GM18873 (cell line): ENCODE measurements around the gene KHK.
"Not testable (repeated sequence)": the region's sequence is repeated elsewhere in the genome, so short reads cannot be mapped to it uniquely, and the experiment has no call there.

Source experiments
- ATAC-seq: cut with Tn5 transposase; IDR thresholded peaks from one replicate; pipeline ENCODE4 v1.9.1; 2021; ENCODE audit warnings: mild to moderate bottlenecking, moderate library complexity, moderate number of reproducible peaks; ENCODE audit not compliant: unreplicated experiment, low FRiP score

Gene KHK

GRCh38 chr2:27095427-27095744 is 8.8 kb downstream of the KHK start:
- no peak for ATAC-seq

GRCh38 chr2:27095745-27096651 is 9.4 kb downstream of the KHK start:
- no peak for ATAC-seq

GRCh38 chr2:27096748-27097297 is 10.3 kb downstream of the KHK start:
- ATAC-seq = no peak

- ATAC-seq = no peak
These were observed 10.8 kb downstream of the KHK start for GRCh38 chr2:27097341-27097740.

GRCh38 chr2:27099334-27099955 is 12.9 kb downstream of the KHK start:
- no peak for ATAC-seq

- ATAC-seq = no peak
These were observed 13.5 kb downstream of the KHK start for GRCh38 chr2:27100036-27100435.

GRCh38 chr2:27102329-27102728 is 15.8 kb downstream of the KHK start:
- ATAC-seq = no peak

GRCh38 chr2:27105981-27106380 is 19.4 kb downstream of the KHK start:
- no peak for ATAC-seq

GRCh38 chr2:27108221-27108620 is 21.6 kb downstream of the KHK start:
- no peak for ATAC-seq

- ATAC-seq = no peak
These were observed 22.5 kb downstream of the KHK start for GRCh38 chr2:27109083-27109482.

- not testable (repeated sequence) for ATAC-seq
These were observed 24.2 kb downstream of the KHK start for GRCh38 chr2:27110603-27111352.

GRCh38 chr2:27111392-27112078 is 25.0 kb downstream of the KHK start:
- ATAC-seq = not testable (repeated sequence)

- no peak for ATAC-seq
These were observed 28.9 kb downstream of the KHK start for GRCh38 chr2:27115519-27115918.

- ATAC-seq = no peak
These were observed 31.5 kb downstream of the KHK start for GRCh38 chr2:27117995-27118524.

GRCh38 chr2:27118525-27119329 is 32.2 kb downstream of the KHK start, which contains the start of gene CGREF1:
TSS of gene CGREF1 (minus strand) at chr2:27119128. CDS start at chr2:27104366, 14,762 bp downstream.
- no peak for ATAC-seq

- ATAC-seq = not testable (repeated sequence)
These were observed 32.7 kb downstream of the KHK start for GRCh38 chr2:27119330-27119670.

GRCh38 chr2:27121906-27122305 is 35.3 kb downstream of the KHK start:
- ATAC-seq = no peak

- ATAC-seq = no peak
These were observed 36.2 kb downstream of the KHK start for GRCh38 chr2:27122791-27123190.
